ENCODE results near the gene ARHGAP44. TPM values are rescaled to one million over a fixed set of nuclear protein-coding genes. Genes with fewer than 3 reads are reported as not detected.

Gene ARHGAP44
- total RNA-seq, 1 experiment from 2014 or later, result 7.3 TPM

DNA sequence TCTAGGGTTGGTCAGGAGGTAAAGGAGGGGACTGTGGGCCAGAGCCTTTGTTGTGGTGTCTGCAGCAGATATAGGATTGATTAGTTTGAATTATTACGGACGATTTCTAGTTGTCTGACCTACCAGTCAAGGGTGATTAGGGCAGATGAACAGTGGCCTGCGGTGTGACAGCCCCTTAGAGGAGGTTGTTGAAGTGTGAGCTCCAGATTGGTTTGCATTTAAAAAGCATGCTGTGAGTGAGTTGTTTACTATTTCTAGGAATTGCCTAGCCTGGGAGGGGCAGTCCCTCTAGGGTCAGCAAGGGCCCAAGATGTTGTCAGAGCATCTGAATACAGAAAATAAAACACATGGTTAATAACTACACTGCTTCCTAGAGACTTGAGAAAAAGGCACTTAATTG, 108.8 kb downstream of the ARHGAP44 start:
- ChIA-PET RAD21 (ENCODE audit: low non-redundant PET in 1 of 2, low total read pairs in 2 of 2, uncharacterized antibody in 2 of 2, unreplicated experiment in 2 of 2) (no interaction called here), CTCF (no interaction called here), POLR2A (no interaction called here)
- no peak for ATAC-seq
- Histone ChIP-seq H3K79me2 (ENCODE audit: insufficient read depth, low read length) (no peaks in the 10 kb centered on the region), H2AFZ (ENCODE audit: low read depth, low read length, poor library complexity, severe bottlenecking) (no peak overlapping the region), H3K4me1 (ENCODE audit: control insufficient read depth in 1 of 2, insufficient read depth in 2 of 2, low read length in 2 of 2) (no peaks in the 10 kb centered on the region), H3K9me2 (ENCODE audit: insufficient read depth) (no peaks in the 10 kb centered on the region), H3K9me3 (ENCODE audit: control insufficient read depth in 1 of 2, insufficient read depth in 1 of 2, low read depth in 1 of 2, low read length in 2 of 2) (no peaks in the 10 kb centered on the region), H3K4me2 (ENCODE audit: low read length) (no peak overlapping the region), H4K20me1 (ENCODE audit: insufficient read depth) (no peaks in the 10 kb centered on the region), H3K9ac (ENCODE audit: low read length) (no peak overlapping the region), H3K36me3 (ENCODE audit: control insufficient read depth in 1 of 2, insufficient read depth in 2 of 2, low read length in 2 of 2) (no peaks in the 10 kb centered on the region), H3K27me3 (ENCODE audit: insufficient read depth, low read length) (no peaks in the 10 kb centered on the region), H3K27ac (ENCODE audit: low read depth, low read length) (no peak overlapping the region), H3K4me3 (replicated peaks in 1 of 2; ENCODE audit: low read depth in 1 of 2, low read length in 2 of 2) (no peak overlapping the region)
- TF ChIP-seq POLR2AphosphoS5 (IDR thresholded peaks at IDR 0.05; ENCODE audit: low read depth, low read length), result no peak
- TF ChIP-seq, protein P1, sequence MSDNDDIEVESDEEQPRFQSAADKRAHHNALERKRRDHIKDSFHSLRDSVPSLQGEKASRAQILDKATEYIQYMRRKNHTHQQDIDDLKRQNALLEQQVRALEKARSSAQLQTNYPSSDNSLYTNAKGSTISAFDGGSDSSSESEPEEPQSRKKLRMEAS (IDR thresholded peaks at IDR 0.05), result no peak
- TF ChIP-seq EZH2phosphoT487 (IDR thresholded peaks at IDR 0.05; ENCODE audit: borderline replicate concordance), result no peak
- TF ChIP-seq ZFX (IDR thresholded peaks at IDR 0.05), result no peak
- TF ChIP-seq EGR1 (IDR thresholded peaks at IDR 0.05; ENCODE audit: low read depth), result no peak
- TF ChIP-seq, protein P2, sequence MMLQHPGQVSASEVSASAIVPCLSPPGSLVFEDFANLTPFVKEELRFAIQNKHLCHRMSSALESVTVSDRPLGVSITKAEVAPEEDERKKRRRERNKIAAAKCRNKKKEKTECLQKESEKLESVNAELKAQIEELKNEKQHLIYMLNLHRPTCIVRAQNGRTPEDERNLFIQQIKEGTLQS (IDR thresholded peaks at IDR 0.05), result no peak
- TF ChIP-seq, protein P3, sequence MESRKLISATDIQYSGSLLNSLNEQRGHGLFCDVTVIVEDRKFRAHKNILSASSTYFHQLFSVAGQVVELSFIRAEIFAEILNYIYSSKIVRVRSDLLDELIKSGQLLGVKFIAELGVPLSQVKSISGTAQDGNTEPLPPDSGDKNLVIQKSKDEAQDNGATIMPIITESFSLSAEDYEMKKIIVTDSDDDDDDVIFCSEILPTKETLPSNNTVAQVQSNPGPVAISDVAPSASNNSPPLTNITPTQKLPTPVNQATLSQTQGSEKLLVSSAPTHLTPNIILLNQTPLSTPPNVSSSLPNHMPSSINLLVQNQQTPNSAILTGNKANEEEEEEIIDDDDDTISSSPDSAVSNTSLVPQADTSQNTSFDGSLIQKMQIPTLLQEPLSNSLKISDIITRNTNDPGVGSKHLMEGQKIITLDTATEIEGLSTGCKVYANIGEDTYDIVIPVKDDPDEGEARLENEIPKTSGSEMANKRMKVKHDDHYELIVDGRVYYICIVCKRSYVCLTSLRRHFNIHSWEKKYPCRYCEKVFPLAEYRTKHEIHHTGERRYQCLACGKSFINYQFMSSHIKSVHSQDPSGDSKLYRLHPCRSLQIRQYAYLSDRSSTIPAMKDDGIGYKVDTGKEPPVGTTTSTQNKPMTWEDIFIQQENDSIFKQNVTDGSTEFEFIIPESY (IDR thresholded peaks at IDR 0.05; ENCODE audit: extremely low read depth, insufficient replicate concordance, low read length), result no peak
- no peak for TF ChIP-seq SRF (IDR thresholded peaks at IDR 0.05; ENCODE audit: low read depth)
- TF ChIP-seq RAD21 (IDR thresholded peaks at IDR 0.05; ENCODE audit: low read depth), result no peak
- TF ChIP-seq, protein P4, sequence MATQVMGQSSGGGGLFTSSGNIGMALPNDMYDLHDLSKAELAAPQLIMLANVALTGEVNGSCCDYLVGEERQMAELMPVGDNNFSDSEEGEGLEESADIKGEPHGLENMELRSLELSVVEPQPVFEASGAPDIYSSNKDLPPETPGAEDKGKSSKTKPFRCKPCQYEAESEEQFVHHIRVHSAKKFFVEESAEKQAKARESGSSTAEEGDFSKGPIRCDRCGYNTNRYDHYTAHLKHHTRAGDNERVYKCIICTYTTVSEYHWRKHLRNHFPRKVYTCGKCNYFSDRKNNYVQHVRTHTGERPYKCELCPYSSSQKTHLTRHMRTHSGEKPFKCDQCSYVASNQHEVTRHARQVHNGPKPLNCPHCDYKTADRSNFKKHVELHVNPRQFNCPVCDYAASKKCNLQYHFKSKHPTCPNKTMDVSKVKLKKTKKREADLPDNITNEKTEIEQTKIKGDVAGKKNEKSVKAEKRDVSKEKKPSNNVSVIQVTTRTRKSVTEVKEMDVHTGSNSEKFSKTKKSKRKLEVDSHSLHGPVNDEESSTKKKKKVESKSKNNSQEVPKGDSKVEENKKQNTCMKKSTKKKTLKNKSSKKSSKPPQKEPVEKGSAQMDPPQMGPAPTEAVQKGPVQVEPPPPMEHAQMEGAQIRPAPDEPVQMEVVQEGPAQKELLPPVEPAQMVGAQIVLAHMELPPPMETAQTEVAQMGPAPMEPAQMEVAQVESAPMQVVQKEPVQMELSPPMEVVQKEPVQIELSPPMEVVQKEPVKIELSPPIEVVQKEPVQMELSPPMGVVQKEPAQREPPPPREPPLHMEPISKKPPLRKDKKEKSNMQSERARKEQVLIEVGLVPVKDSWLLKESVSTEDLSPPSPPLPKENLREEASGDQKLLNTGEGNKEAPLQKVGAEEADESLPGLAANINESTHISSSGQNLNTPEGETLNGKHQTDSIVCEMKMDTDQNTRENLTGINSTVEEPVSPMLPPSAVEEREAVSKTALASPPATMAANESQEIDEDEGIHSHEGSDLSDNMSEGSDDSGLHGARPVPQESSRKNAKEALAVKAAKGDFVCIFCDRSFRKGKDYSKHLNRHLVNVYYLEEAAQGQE (IDR thresholded peaks at IDR 0.05; ENCODE audit: low read depth), result no peak
- TF ChIP-seq, protein P5, sequence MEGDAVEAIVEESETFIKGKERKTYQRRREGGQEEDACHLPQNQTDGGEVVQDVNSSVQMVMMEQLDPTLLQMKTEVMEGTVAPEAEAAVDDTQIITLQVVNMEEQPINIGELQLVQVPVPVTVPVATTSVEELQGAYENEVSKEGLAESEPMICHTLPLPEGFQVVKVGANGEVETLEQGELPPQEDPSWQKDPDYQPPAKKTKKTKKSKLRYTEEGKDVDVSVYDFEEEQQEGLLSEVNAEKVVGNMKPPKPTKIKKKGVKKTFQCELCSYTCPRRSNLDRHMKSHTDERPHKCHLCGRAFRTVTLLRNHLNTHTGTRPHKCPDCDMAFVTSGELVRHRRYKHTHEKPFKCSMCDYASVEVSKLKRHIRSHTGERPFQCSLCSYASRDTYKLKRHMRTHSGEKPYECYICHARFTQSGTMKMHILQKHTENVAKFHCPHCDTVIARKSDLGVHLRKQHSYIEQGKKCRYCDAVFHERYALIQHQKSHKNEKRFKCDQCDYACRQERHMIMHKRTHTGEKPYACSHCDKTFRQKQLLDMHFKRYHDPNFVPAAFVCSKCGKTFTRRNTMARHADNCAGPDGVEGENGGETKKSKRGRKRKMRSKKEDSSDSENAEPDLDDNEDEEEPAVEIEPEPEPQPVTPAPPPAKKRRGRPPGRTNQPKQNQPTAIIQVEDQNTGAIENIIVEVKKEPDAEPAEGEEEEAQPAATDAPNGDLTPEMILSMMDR (IDR thresholded peaks at IDR 0.05 in 2 of 3, conservative IDR thresholded peaks at IDR 0.05 in 1 of 3; ENCODE audit: borderline replicate concordance in 1 of 3, insufficient read depth in 1 of 3, low read depth in 2 of 3, low read length in 2 of 3), result no peak
- no peak for TF ChIP-seq YY1 (IDR thresholded peaks at IDR 0.05; ENCODE audit: extremely low read depth, insufficient replicate concordance, low read depth, low read length)
- no peak for TF ChIP-seq EZH2 (IDR thresholded peaks at IDR 0.05)
- no peak for TF ChIP-seq TCF7L2 (IDR thresholded peaks at IDR 0.05; ENCODE audit: borderline replicate concordance, extremely low read depth, insufficient read depth, insufficient read length)
- TF ChIP-seq SIN3A (IDR thresholded peaks at IDR 0.05; ENCODE audit: low read depth), result no peak
- no peak for TF ChIP-seq CBX3 (IDR thresholded peaks at IDR 0.05; ENCODE audit: low read depth)
- TF ChIP-seq POLR2A (IDR thresholded peaks at IDR 0.05; ENCODE audit: borderline replicate concordance, extremely low read depth, insufficient read depth, insufficient read length), result no peak
- no peak for TF ChIP-seq ELF1 (IDR thresholded peaks at IDR 0.05; ENCODE audit: borderline replicate concordance, low read depth)
- no peak for TF ChIP-seq CEBPB (IDR thresholded peaks at IDR 0.05; ENCODE audit: low read depth)
- no peak for DNase-seq (ENCODE audit: low read depth, low spot score)
- BruUV-seq (replicated peaks), result no TSS peak
- intact Hi-C loops (cut with micrococcal nuclease), result no loop called here
